Body of pancreas (tissue), 4 donors: ENCODE measurements around the gene RPRD1B.

Source experiments
- CTCF ChIP-seq, 7 experiments: fragments of 450-650 bp in 4 of 7; fragments of 200-600 bp in 3 of 7; sonication (generic) in 3 of 7; IDR thresholded peaks; one replicate each; pipeline ENCODE4 v1.5.1; 2016 to 2019; ENCODE audit warnings: antibody characterized with exemption in 7 of 7
- POLR2A ChIP-seq, 3 donors: fragments of 450-650 bp; IDR thresholded peaks; one replicate each; pipeline ENCODE4 v1.6.1; 2016; ENCODE audit warnings: antibody characterized with exemption in 3 of 3, mild to moderate bottlenecking in 2 of 3

- TF ChIP-seq CTCF (IDR thresholded peaks at IDR 0.05) (no peak), POLR2A (IDR thresholded peaks at IDR 0.05) (no peak)
Measured at GRCh38 chr20:38141204-38141888, 107.8 kb downstream of the RPRD1B start.
